Colonic mucosa (tissue), 4 donors: ENCODE data around the gene ANKS1B. TPM values are rescaled to one million over a fixed set of nuclear protein-coding genes. Genes with fewer than 3 reads are reported as not detected.

Source experiments
- DNase-seq: peaks from one replicate; pipeline ENCODE4 v3.0.0-alpha.2; 2020
- H3K27ac ChIP-seq: fragments of 200-600 bp; one replicate; pipeline ENCODE4 v1.8.0; 2021
- H3K27me3 ChIP-seq: fragments of 200-600 bp; one replicate; pipeline ENCODE4 v1.8.0; 2021
- H3K36me3 ChIP-seq: fragments of 200-600 bp; one replicate; pipeline ENCODE4 v1.8.0; 2021
- H3K4me1 ChIP-seq: fragments of 200-600 bp; one replicate; pipeline ENCODE4 v1.8.0; 2021; ENCODE audit warnings: mild to moderate bottlenecking
- H3K4me3 ChIP-seq: fragments of 200-600 bp; one replicate; pipeline ENCODE4 v1.8.0; 2021
- H3K9ac ChIP-seq, 2 donors: one replicate each; pipeline ENCODE4 v1.7.0; 2013; ENCODE audit warnings: control low read depth in 2 of 2, low read depth in 2 of 2, low read length in 2 of 2
- H3K9me3 ChIP-seq: fragments of 200-600 bp; one replicate; pipeline ENCODE4 v1.8.0; 2021
- intact Hi-C: fragments of 100-400 bp; cut with DNase I; formaldehyde crosslinking; loops from one replicate; pipeline ENCODE4 v1.14.1; 2022
- total RNA-seq, 2 donors: library from RNA; stranded (reverse); fragmentation: NEBNext Ultra II Directional in 1 of 2; extraction: Animal tissue kit (Norgen Biotek cat#: 25700) in 1 of 2; gene quantifications; one replicate each; pipeline ENCODE4 v1.2.1, GENCODE V29; 2021
- TF ChIP-seq, protein P1 (sequence below): fragments of 200-600 bp; IDR thresholded peaks from one replicate; pipeline ENCODE4 v1.8.0; 2022; ENCODE audit warnings: antibody characterized with exemption, mild to moderate bottlenecking
- donor health status: healthy.
- donor health status: DM: no; HTN: no; CAD: no.
- donor health status: DM: no; HTN: no; CAD: no.

Gene ANKS1B
- total RNA-seq, 2 donors from 2014 or later, result 1.7 to 3.3 TPM

DNA sequence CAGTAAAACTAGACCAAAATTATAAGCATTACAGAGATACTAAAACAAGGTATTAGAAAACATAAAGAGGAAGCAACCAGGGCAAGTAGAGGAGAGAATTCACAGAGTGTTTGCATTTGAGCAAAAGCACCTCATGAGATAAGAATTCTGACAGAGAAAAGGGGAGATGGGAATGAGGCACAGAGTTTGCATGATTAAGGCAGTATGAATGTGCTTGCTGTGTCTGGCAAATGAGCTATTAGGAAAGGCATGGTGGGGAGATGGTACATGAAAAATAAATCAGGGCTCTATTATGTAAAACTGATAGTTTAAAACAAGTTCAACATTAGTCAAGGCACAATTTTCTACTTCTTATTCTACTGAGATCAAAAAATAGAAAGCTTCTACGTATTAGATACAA lies 314.1 kb downstream of the ANKS1B start:
- Histone ChIP-seq H3K4me1 (no peaks in the 10 kb centered on the region), H3K36me3 (no peaks in the 10 kb centered on the region), H3K27ac (no peak overlapping the region), H3K27me3 (no peaks in the 10 kb centered on the region), H3K9ac (no peak overlapping the region), H3K4me3 (no peak overlapping the region), H3K9me3 (no peaks in the 10 kb centered on the region)
- intact Hi-C loops, result no loop called here
- TF ChIP-seq, protein P1, sequence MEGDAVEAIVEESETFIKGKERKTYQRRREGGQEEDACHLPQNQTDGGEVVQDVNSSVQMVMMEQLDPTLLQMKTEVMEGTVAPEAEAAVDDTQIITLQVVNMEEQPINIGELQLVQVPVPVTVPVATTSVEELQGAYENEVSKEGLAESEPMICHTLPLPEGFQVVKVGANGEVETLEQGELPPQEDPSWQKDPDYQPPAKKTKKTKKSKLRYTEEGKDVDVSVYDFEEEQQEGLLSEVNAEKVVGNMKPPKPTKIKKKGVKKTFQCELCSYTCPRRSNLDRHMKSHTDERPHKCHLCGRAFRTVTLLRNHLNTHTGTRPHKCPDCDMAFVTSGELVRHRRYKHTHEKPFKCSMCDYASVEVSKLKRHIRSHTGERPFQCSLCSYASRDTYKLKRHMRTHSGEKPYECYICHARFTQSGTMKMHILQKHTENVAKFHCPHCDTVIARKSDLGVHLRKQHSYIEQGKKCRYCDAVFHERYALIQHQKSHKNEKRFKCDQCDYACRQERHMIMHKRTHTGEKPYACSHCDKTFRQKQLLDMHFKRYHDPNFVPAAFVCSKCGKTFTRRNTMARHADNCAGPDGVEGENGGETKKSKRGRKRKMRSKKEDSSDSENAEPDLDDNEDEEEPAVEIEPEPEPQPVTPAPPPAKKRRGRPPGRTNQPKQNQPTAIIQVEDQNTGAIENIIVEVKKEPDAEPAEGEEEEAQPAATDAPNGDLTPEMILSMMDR, result no peak
- DNase-seq, result no peak

DNA sequence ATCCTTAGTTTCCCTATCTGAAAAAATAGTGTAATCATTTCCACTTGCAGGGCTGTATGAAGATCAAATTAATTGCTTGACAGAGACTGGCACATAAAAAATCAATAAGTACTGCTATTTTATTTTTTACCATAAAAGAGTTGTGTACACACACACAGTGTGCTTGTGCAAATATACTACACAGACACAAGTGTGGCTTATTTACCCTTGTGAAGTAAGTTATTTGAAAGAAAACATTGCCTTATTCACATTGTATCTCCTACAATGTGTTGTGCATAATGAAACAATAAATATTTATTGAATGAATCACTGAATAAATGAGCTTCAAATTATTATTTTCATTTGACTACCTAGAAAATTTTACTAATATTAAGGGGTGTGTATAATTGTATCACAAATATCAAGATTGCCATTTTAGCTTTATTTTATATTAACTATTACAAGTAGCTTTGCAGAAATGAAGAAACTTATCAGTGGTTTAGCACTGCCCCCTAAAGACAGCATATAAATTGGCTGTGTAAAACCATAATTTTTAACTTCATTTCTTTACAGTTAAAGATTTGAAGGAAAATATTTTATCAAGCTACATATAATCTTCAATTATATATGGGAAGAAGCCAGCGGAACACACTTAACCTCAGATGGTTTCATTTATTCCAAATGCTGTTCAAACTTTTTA lies 325.9 kb downstream of the ANKS1B start:
- intact Hi-C loops, result no loop called here

DNA sequence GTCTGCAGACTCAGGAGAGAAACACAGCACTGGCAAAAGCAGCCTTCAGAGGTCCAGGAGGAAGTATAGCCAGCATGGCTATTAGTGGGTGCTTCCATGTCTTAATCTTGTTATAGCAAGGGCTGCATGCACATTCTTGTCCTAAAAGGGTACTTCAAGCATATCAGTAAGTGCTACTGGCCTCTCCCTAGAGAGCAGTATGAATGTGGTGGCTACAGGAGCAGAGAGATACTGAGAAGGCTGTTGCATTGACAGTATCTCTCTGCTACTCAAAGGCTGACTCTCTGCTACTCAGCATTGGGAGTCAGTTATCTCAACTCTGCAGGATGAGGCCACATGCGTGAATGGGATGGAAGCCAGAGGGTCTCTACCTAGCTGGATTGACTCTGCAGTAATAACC lies 335.2 kb downstream of the ANKS1B start:
- no peaks in the 10 kb centered on the region for H3K36me3 ChIP-seq
- H3K4me3 ChIP-seq, result no peak overlapping the region
- no peak overlapping the region for H3K9ac ChIP-seq
- no peaks in the 10 kb centered on the region for H3K9me3 ChIP-seq
- no peaks in the 10 kb centered on the region for H3K27me3 ChIP-seq
- TF ChIP-seq, protein P1, result no peak
- H3K4me1 ChIP-seq, result no peaks in the 10 kb centered on the region
- no peak for DNase-seq
- H3K27ac ChIP-seq, result no peak overlapping the region
- intact Hi-C loops, result no loop called here

More for the DNA sequence above, 325.9 kb downstream of the ANKS1B start:
- Histone ChIP-seq H3K4me1 (no peaks in the 10 kb centered on the region), H3K9me3 (no peaks in the 10 kb centered on the region), H3K36me3 (no peaks in the 10 kb centered on the region), H3K27ac (no peak overlapping the region), H3K9ac (no peak overlapping the region), H3K4me3 (no peak overlapping the region), H3K27me3 (no peaks in the 10 kb centered on the region)
- TF ChIP-seq, protein P1, result no peak
- DNase-seq, result no peak

DNA sequence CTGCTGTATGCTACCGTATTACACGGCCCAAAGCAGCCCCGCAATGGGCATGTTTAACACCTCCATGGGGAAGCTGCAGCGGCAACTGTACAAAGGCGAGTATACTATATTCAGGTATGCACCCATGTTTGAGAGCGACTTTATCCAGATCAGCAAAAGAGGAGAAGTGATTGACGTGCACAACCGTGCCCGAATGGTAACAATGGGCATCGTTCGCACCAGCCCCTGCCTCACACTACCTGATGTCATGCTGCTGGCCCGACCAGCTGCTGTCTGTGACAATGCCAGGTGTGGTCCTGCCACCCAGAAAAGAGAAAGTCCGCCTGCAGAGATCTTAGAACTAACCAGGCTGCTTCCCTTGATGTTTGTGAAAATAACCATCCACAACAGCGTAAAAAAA lies 336.6 kb downstream of the ANKS1B start:
- no peak overlapping the region for H3K27ac ChIP-seq
- no peak overlapping the region for H3K4me3 ChIP-seq
- no peaks in the 10 kb centered on the region for H3K4me1 ChIP-seq
- no peaks in the 10 kb centered on the region for H3K27me3 ChIP-seq
- TF ChIP-seq, protein P1, result no peak
- H3K9me3 ChIP-seq, result no peaks in the 10 kb centered on the region
- H3K9ac ChIP-seq, result no peak overlapping the region
- no peaks in the 10 kb centered on the region for H3K36me3 ChIP-seq
- DNase-seq, result no peak
- intact Hi-C loops, result no loop called here

DNA sequence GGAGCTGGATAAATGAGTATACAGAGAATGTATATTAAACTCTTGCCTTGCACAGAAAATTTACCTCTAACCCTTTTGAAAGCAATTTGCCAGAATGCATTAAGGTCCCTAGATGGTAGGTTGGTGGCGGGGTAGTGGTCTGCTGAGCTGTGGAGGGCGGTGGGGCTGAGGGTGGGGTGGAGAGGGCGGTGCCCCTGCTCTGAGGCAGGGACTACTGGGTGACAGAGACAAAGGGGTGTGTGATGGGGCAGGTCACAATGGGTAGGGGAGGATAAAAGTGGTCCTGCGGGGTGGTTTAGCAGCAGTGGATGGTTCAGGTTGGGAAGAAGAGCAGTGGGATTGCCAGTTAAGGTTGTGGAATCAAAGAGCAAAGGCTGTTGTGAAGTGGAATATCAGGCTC lies 337.3 kb downstream of the ANKS1B start, which contains the start of gene GARIN6:
GARIN6 (plus strand) TSS at position 301 of the 400 bp plus-strand sequence. CDS start 422 bp downstream, outside the sequence.
- no peak within 1 kb of the TSS for H3K4me3 ChIP-seq
- no peak for DNase-seq

More for the DNA sequence above, 337.3 kb downstream of the ANKS1B start, which contains the start of gene GARIN6:
- H3K9me3 ChIP-seq, result no peaks in the 10 kb centered on the region
- intact Hi-C loops, result no loop called here
- H3K27ac ChIP-seq, result no peak within 1 kb of the TSS
- H3K4me1 ChIP-seq, result no peaks in the 10 kb centered on the region
- H3K9ac ChIP-seq, result no peak within 1 kb of the TSS
- H3K27me3 ChIP-seq, result no peaks in the 10 kb centered on the region
- TF ChIP-seq, protein P1, result no peak
- H3K36me3 ChIP-seq, result no peaks in the 10 kb centered on the region
